ENCODE results near the gene PRDM10.

- TF ChIP-seq CTCF (conservative IDR thresholded peaks at IDR 0.05 in 1 of 2, IDR thresholded peaks at IDR 0.05 in 1 of 2; ENCODE audit: extremely low read depth in 1 of 2, insufficient read depth in 1 of 2, low read depth in 1 of 2, low read length in 2 of 2) (no peak), EZH2 (IDR thresholded peaks at IDR 0.05; ENCODE audit: borderline replicate concordance, low read length) (no peak)
These were observed 4.3 kb upstream of the PRDM10 start for GRCh38 chr11:130006929-130007328.

Measured in mammary epithelial cell (primary cell).